ENCODE data around the gene ERC1.

DNA sequence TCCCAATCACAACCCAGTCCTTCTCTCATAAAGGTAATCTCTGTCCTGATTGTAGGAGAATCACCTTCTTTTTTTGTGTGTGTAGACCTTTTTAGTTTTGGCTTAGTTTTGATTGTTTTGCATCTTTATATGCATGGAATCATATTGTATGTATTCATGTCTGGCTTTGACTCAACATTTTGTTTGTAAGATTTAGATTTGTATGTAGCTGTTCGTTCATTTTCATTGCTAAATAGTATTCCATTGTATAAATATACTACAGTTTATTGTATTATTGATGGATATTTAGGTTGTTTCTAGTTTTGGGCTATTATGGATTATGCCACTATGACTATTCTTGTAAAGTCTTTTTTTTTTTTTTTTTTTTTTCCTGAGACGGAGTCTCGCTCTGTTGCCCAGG lies 10.5 kb downstream of the ERC1 start:
- TF ChIP-seq TAF1 (IDR thresholded peaks at IDR 0.05; ENCODE audit: low read depth, low read length) (no peak), POLR2A (IDR thresholded peaks at IDR 0.05; ENCODE audit: low read depth, low read length) (no peak), SPI1 (IDR thresholded peaks at IDR 0.05; ENCODE audit: low read depth, low read length) (no peak), POU2F2 (IDR thresholded peaks at IDR 0.05; ENCODE audit: low read depth, low read length) (no peak)
